OCI-LY7 (cell line): ENCODE measurements around the gene KIAA1328. TPM values are rescaled to one million over a fixed set of nuclear protein-coding genes. Genes with fewer than 3 reads are reported as not detected.

Experiments used
- BruUV-seq: library from RNA; stranded (reverse); fragments of 400-500 nt; replicated peaks from 2 replicates; lab custom pipeline; 2021; lab: Mats Ljungman, UMichigan
- CTCF ChIA-PET: fragments of 300-600 bp; sonication (Branson Sonifier 250); formaldehyde crosslinking; loops from one replicate; lab custom pipeline; 2022; ENCODE audit warnings: antibody characterized with exemption; ENCODE audit not compliant: unreplicated experiment; lab: Charles Lee
- POLR2A ChIA-PET: fragments of 300-600 bp; sonication (Branson Sonifier 250); formaldehyde crosslinking; loops from one replicate; lab custom pipeline; 2022; ENCODE audit warnings: antibody characterized with exemption; lab: Charles Lee
- DNase-seq: peaks from one replicate; pipeline ENCODE4 v3.0.0-alpha.2; 2015; ENCODE audit warnings: low spot score
- H2AFZ ChIP-seq: fragments of 200-600 bp; sonication (generic), shearing (Covaris generic); 2 replicates; pipeline ENCODE4 v1.6.1; 2014; ENCODE audit warnings: mild to moderate bottlenecking, antibody characterized with exemption, low read length, moderate library complexity
- H3K27ac ChIP-seq: fragments of 200-600 bp; sonication (generic); 2 replicates; pipeline ENCODE4 v1.5.1; 2014; ENCODE audit warnings: mixed run types, low read depth, mild to moderate bottlenecking, moderate library complexity, low read length, inconsistent platforms; ENCODE audit not compliant: poor library complexity, severe bottlenecking
- H3K36me3 ChIP-seq: fragments of 200-600 bp; sonication (generic); 2 replicates; pipeline ENCODE4 v1.6.1; 2014; ENCODE audit warnings: mild to moderate bottlenecking, antibody characterized with exemption, low read length, moderate library complexity, mixed read lengths; ENCODE audit not compliant: insufficient read depth
- H3K4me1 ChIP-seq: fragments of 200-600 bp; sonication (generic); 2 replicates; pipeline ENCODE4 v1.5.1; 2014; ENCODE audit warnings: mild to moderate bottlenecking, low read length; ENCODE audit not compliant: insufficient read depth, poor library complexity, severe bottlenecking
- H3K4me2 ChIP-seq: fragments of 200-600 bp; sonication (generic); 2 replicates; pipeline ENCODE4 v1.6.1; 2014; ENCODE audit warnings: mild to moderate bottlenecking, low read length
- H3K4me3 ChIP-seq: fragments of 200-600 bp; sonication (generic); 2 replicates; pipeline ENCODE4 v1.5.1; 2014; ENCODE audit warnings: mild to moderate bottlenecking, low read depth, low read length; ENCODE audit not compliant: poor library complexity, severe bottlenecking
- H3K79me2 ChIP-seq: fragments of 200-600 bp; sonication (generic); 2 replicates; pipeline ENCODE4 v1.6.1; 2016; ENCODE audit warnings: low read depth, mild to moderate bottlenecking, low read length, moderate library complexity, mixed read lengths; ENCODE audit not compliant: insufficient read depth
- H3K9me2 ChIP-seq: fragments of 200-600 bp; sonication (generic); 2 replicates; pipeline ENCODE4 v1.6.1; 2016; ENCODE audit warnings: mild to moderate bottlenecking, low read length, mixed read lengths; ENCODE audit not compliant: insufficient read depth
- H3K9me3 ChIP-seq: fragments of 200-600 bp; sonication (generic); 2 replicates; pipeline ENCODE4 v1.6.1; 2014; ENCODE audit warnings: mild to moderate bottlenecking, mixed run types, low read length, mixed read lengths
- H4K20me1 ChIP-seq: fragments of 200-600 bp; sonication (generic); 2 replicates; pipeline ENCODE4 v1.6.1; 2014; ENCODE audit warnings: mild to moderate bottlenecking, antibody characterized with exemption, low read length, moderate library complexity, mixed read lengths; ENCODE audit not compliant: insufficient read depth
- EZH2phosphoT487 ChIP-seq: fragments of 200-600 bp; sonication (generic); IDR thresholded peaks from 2 replicates; pipeline ENCODE4 v1.6.1; 2018; ENCODE audit warnings: low read depth, borderline replicate concordance, mild to moderate bottlenecking, mixed run types, antibody characterized with exemption, low read length, moderate library complexity, mixed read lengths
- intact Hi-C: fragments of 100-400 bp; cut with micrococcal nuclease; formaldehyde crosslinking; loops from one replicate; pipeline ENCODE4 v1.10.0; 2022; ENCODE audit not compliant: unreplicated experiment
- total RNA-seq, 2 experiments: library from RNA; depleted of rRNA in 1 of 2; stranded (reverse); fragments of >200 nt in 1 of 2; shearing (Covaris generic) in 1 of 2; gene quantifications; 2 replicates each; pipeline ENCODE4 v1.2.3, GENCODE V29; 2014 to 2022
- TF ChIP-seq, protein P1 (sequence below): fragments of 200-600 bp; sonication (generic); conservative IDR thresholded peaks from 2 replicates; pipeline ENCODE4 v1.5.1; 2014; ENCODE audit warnings: mild to moderate bottlenecking, antibody characterized with exemption, low read length, moderate library complexity, mixed read lengths

The KIAA1328 gene
- total RNA-seq, 2 experiments from 2014 or later: 3.0 to 5.8 TPM

DNA sequence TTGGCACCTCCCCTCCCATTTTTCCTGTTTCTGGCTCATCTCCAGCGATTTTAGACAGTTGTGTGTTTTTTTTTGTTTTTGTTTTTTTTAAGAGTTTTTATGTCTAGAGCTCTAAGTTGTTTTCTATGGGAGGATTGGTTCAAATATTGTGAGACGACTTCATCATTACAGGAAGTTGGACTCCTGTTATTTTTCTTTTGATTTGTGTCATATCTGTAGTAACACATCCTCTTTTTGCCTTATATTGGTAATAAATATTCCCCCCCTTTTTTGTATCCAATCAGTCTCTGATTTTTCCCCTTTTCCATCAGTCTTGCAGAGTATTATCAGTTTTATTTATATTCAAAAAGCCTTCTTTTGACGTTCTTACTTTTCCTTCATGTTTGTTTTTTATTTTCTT lies 89.0 kb downstream of the KIAA1328 start:
- DNase-seq: no peak
- Histone ChIP-seq H3K36me3 (no peaks in the 10 kb centered on the region), H2AFZ (no peak overlapping the region), H3K4me2 (no peak overlapping the region), H3K9me2 (no peaks in the 10 kb centered on the region), H4K20me1 (no peaks in the 10 kb centered on the region), H3K79me2 (no peaks in the 10 kb centered on the region), H3K4me3 (no peak overlapping the region), H3K9me3 (no peaks in the 10 kb centered on the region), H3K4me1 (no peaks in the 10 kb centered on the region), H3K27ac (no peak overlapping the region)
- POLR2A ChIA-PET: no interaction called here
- no TSS peak for BruUV-seq
- TF ChIP-seq, protein P1, sequence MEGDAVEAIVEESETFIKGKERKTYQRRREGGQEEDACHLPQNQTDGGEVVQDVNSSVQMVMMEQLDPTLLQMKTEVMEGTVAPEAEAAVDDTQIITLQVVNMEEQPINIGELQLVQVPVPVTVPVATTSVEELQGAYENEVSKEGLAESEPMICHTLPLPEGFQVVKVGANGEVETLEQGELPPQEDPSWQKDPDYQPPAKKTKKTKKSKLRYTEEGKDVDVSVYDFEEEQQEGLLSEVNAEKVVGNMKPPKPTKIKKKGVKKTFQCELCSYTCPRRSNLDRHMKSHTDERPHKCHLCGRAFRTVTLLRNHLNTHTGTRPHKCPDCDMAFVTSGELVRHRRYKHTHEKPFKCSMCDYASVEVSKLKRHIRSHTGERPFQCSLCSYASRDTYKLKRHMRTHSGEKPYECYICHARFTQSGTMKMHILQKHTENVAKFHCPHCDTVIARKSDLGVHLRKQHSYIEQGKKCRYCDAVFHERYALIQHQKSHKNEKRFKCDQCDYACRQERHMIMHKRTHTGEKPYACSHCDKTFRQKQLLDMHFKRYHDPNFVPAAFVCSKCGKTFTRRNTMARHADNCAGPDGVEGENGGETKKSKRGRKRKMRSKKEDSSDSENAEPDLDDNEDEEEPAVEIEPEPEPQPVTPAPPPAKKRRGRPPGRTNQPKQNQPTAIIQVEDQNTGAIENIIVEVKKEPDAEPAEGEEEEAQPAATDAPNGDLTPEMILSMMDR: no peak
- TF ChIP-seq EZH2phosphoT487: no peak
- intact Hi-C loops: no loop called here
- CTCF ChIA-PET: no interaction called here

DNA sequence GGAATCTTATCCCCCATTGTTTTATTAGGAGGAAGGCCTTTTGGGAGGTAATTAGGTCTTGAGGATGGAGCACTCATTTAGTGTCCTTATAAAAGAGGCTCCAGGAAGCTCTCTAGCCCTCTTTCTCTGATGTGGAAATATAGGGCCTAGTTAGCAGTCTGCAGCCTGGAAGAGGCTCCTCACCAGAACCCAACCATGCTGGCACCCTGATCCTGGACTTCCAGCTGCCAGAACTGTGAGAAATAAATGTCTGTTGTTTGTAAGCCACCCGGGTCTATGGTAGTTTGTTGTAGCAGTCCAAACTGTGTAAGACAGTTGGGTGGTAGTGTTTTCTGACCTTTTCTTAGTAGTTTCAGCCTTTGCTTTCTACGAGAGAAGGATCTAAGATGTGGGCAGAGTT lies 100.7 kb downstream of the KIAA1328 start:
- intact Hi-C loops: no loop called here
- H3K79me2 ChIP-seq: no peaks in the 10 kb centered on the region
- no peak for TF ChIP-seq EZH2phosphoT487
- TF ChIP-seq, protein P1: no peak
- no peak overlapping the region for H3K4me3 ChIP-seq
- no peaks in the 10 kb centered on the region for H3K36me3 ChIP-seq
- no peak for DNase-seq
- no peak overlapping the region for H3K4me2 ChIP-seq
- H3K9me3 ChIP-seq: no peaks in the 10 kb centered on the region
- POLR2A ChIA-PET: no interaction called here
- no peaks in the 10 kb centered on the region for H4K20me1 ChIP-seq
- no TSS peak for BruUV-seq
- H3K4me1 ChIP-seq: no peaks in the 10 kb centered on the region
- H3K27ac ChIP-seq: no peak overlapping the region
- no peak overlapping the region for H2AFZ ChIP-seq
- H3K9me2 ChIP-seq: no peaks in the 10 kb centered on the region
- CTCF ChIA-PET: no interaction called here

- Histone ChIP-seq H3K4me3 (no peak overlapping the region), H3K27ac (no peak overlapping the region), H3K4me2 (no peak overlapping the region), H2AFZ (no peak overlapping the region), H3K79me2 (no peaks in the 10 kb centered on the region), H4K20me1 (no peaks in the 10 kb centered on the region), H3K9me2 (no peaks in the 10 kb centered on the region), H3K4me1 (no peaks in the 10 kb centered on the region), H3K9me3 (no peaks in the 10 kb centered on the region), H3K36me3 (no peaks in the 10 kb centered on the region)
- intact Hi-C loops: no loop called here
- POLR2A ChIA-PET: interaction anchor here (0.7 to 1.3 kb wide), 2 partner anchors 16 to 62 kb away, joined by 3 read pairs; no protein-coding TSS in a partner anchor
- CTCF ChIA-PET: no interaction called here
- DNase-seq: no peak
- BruUV-seq: no TSS peak
- no peak for TF ChIP-seq EZH2phosphoT487
- TF ChIP-seq, protein P1: no peak
Measured at GRCh38 chr18:36931106-36931505, 102.2 kb downstream of the KIAA1328 start.
